CD4-positive, alpha-beta T cell (primary cell): ENCODE results near the gene CPVL. TPM values are rescaled to one million over a fixed set of nuclear protein-coding genes. Genes with fewer than 3 reads are reported as not detected.

Source experiments
- ATAC-seq: fragments of 200-7000 bp; cut with Tn5 transposase; one replicate; pipeline ENCODE4 v1.10.0; 2022; ENCODE audit warnings: mild to moderate bottlenecking; ENCODE audit not compliant: poor library complexity
- CTCF ChIA-PET: fragments of 350-600 bp; sonication (Branson Sonifier 250); formaldehyde crosslinking; loops from one replicate; lab custom pipeline; 2021; ENCODE audit warnings: antibody characterized with exemption, inconsistent platforms; lab: Charles Lee
- POLR2A ChIA-PET: fragments of 350-600 bp; sonication (Branson Sonifier 250); formaldehyde crosslinking; loops from one replicate; lab custom pipeline; 2021; ENCODE audit warnings: antibody characterized with exemption, inconsistent platforms; lab: Charles Lee
- DNase-seq, 14 experiments: peaks; one replicate each; pipeline ENCODE4 v3.0.0-alpha.2; 2013 to 2020; ENCODE audit warnings: mixed read lengths in 2 of 14
- H3K27ac ChIP-seq, 2 donors: one replicate each; pipeline versions ENCODE4 v1.5.1 to v1.7.0; 2013; ENCODE audit warnings: low read length in 2 of 2, low read depth in 1 of 2, mild to moderate bottlenecking in 1 of 2
- H3K27me3 ChIP-seq, 2 experiments: 1 replicate in 1 of 2; 2 replicates in 1 of 2; pipeline versions ENCODE4 v1.6.1 to v1.7.0; 2013; ENCODE audit warnings: low read length in 2 of 2, control low read depth in 1 of 2, mild to moderate bottlenecking in 1 of 2, moderate library complexity in 1 of 2; ENCODE audit not compliant: insufficient read depth in 2 of 2, control insufficient read depth in 1 of 2
- H3K36me3 ChIP-seq: one replicate; pipeline ENCODE4 v1.6.1; 2013; ENCODE audit warnings: low read length, control low read depth; ENCODE audit not compliant: insufficient read depth
- H3K4me1 ChIP-seq: one replicate; pipeline ENCODE4 v1.6.1; 2013; ENCODE audit warnings: low read length, control low read depth; ENCODE audit not compliant: insufficient read depth
- H3K4me3 ChIP-seq: one replicate; pipeline ENCODE4 v1.5.1; 2013; ENCODE audit warnings: mild to moderate bottlenecking, low read length, moderate library complexity
- H3K9me3 ChIP-seq, 2 experiments: 1 replicate in 1 of 2; 2 replicates in 1 of 2; pipeline versions ENCODE4 v1.6.1 to v1.7.0; 2013; ENCODE audit warnings: low read length in 2 of 2, mild to moderate bottlenecking in 2 of 2, control low read depth in 1 of 2, moderate library complexity in 1 of 2; ENCODE audit not compliant: control insufficient read depth in 1 of 2, insufficient read depth in 1 of 2
- H3K27ac Mint-ChIP-seq: one replicate; pipeline ENCODE4 v1.8.0; 2020; ENCODE audit warnings: mixed read lengths
- H3K27me3 Mint-ChIP-seq: one replicate; pipeline ENCODE4 v1.8.0; 2021; ENCODE audit warnings: mixed read lengths
- H3K36me3 Mint-ChIP-seq: one replicate; pipeline ENCODE4 v1.8.0; 2021; ENCODE audit warnings: low read depth, mixed read lengths
- H3K4me1 Mint-ChIP-seq: one replicate; pipeline ENCODE4 v1.8.0; 2021; ENCODE audit warnings: low read depth, mixed read lengths
- H3K4me3 Mint-ChIP-seq: one replicate; pipeline ENCODE4 v1.8.0; 2020; ENCODE audit warnings: mild to moderate bottlenecking, mixed read lengths
- H3K9me3 Mint-ChIP-seq: one replicate; pipeline ENCODE4 v1.8.0; 2020; ENCODE audit warnings: mixed read lengths
- CTCF ChIP-seq: fragments of 200-600 bp; IDR thresholded peaks from one replicate; pipeline ENCODE4 v1.8.0; 2022; ENCODE audit warnings: antibody characterized with exemption, mild to moderate bottlenecking
- intact Hi-C, 2 experiments: fragments of 100-400 bp; cut with DNase I in 1 of 2; cut with micrococcal nuclease in 1 of 2; formaldehyde crosslinking; loops; one replicate each; pipeline versions ENCODE4 v1.15.1 to v1.9.0; 2023 to 2025; cut with DNase I, micrococcal nuclease
- total RNA-seq, 174 experiments: library from RNA in 2 of 174; stranded (reverse) in 2 of 174; gene quantifications; one replicate each; pipeline ENCODE4 v1.2.3 and lab custom pipeline; 2021 to 2026

Gene CPVL
- total RNA-seq, 2 experiments from 2014 or later = 3.8 to 4.5 TPM

GRCh38 chr7:29076631-29077030 is 69.7 kb downstream of the CPVL start:
- POLR2A ChIA-PET = no interaction called here
- Mint-ChIP-seq H3K9me3 (no peaks in the 10 kb centered on the region), H3K4me1 (no peaks in the 10 kb centered on the region), H3K27ac (no peak overlapping the region), H3K4me3 (no peak overlapping the region), H3K27me3 (no peaks in the 10 kb centered on the region), H3K36me3 (no peaks in the 10 kb centered on the region)
- no peaks in the 10 kb centered on the region for H3K27me3 ChIP-seq
- no peaks in the 10 kb centered on the region for H3K4me1 ChIP-seq
- H3K36me3 ChIP-seq = no peaks in the 10 kb centered on the region
- H3K9me3 ChIP-seq = no peaks in the 10 kb centered on the region
- no peak for TF ChIP-seq CTCF
- H3K27ac ChIP-seq = no peak overlapping the region
- DNase-seq (no peak), ATAC-seq (no peak)
- CTCF ChIA-PET = no interaction called here
- H3K4me3 ChIP-seq = no peak overlapping the region
- intact Hi-C loops = no loop called here

- no peak overlapping the region for H3K27ac ChIP-seq
- Mint-ChIP-seq H3K27ac (no peak overlapping the region), H3K4me1 (no peaks in the 10 kb centered on the region), H3K4me3 (no peak overlapping the region), H3K9me3 (no peaks in the 10 kb centered on the region), H3K36me3 (no peaks in the 10 kb centered on the region), H3K27me3 (no peaks in the 10 kb centered on the region)
- H3K4me3 ChIP-seq = no peak overlapping the region
- no peaks in the 10 kb centered on the region for H3K36me3 ChIP-seq
- TF ChIP-seq CTCF = no peak
- POLR2A ChIA-PET = no interaction called here
- H3K9me3 ChIP-seq = no peaks in the 10 kb centered on the region
- H3K4me1 ChIP-seq = no peaks in the 10 kb centered on the region
- no peaks in the 10 kb centered on the region for H3K27me3 ChIP-seq
- intact Hi-C loops = no loop called here
- DNase-seq = no peak
- ATAC-seq = no peak
- CTCF ChIA-PET = no interaction called here
These were observed 70.7 kb downstream of the CPVL start for GRCh38 chr7:29075606-29076005.

GRCh38 chr7:29071203-29071874 is 75.0 kb downstream of the CPVL start:
- Histone ChIP-seq H3K27ac (no peak overlapping the region), H3K4me3 (no peak overlapping the region), H3K36me3 (no peaks in the 10 kb centered on the region), H3K9me3 (no peaks in the 10 kb centered on the region), H3K4me1 (no peaks in the 10 kb centered on the region), H3K27me3 (no peaks in the 10 kb centered on the region)
- TF ChIP-seq CTCF = no peak
- DNase-seq (no peak), ATAC-seq (no peak)
- H3K9me3 Mint-ChIP-seq = no peaks in the 10 kb centered on the region
- H3K27me3 Mint-ChIP-seq = no peaks in the 10 kb centered on the region
- no peak overlapping the region for H3K4me3 Mint-ChIP-seq
- H3K36me3 Mint-ChIP-seq = no peaks in the 10 kb centered on the region
- H3K27ac Mint-ChIP-seq = no peak overlapping the region
- intact Hi-C loops = no loop called here
- ChIA-PET CTCF (no interaction called here), POLR2A (no interaction called here)
- H3K4me1 Mint-ChIP-seq = no peaks in the 10 kb centered on the region
